ENCODE data around the gene ALOX12.
"Not testable (repeated sequence)": the region's sequence is repeated elsewhere in the genome, so short reads cannot be mapped to it uniquely, and the experiment has no call there.

Gene ALOX12, protein sequence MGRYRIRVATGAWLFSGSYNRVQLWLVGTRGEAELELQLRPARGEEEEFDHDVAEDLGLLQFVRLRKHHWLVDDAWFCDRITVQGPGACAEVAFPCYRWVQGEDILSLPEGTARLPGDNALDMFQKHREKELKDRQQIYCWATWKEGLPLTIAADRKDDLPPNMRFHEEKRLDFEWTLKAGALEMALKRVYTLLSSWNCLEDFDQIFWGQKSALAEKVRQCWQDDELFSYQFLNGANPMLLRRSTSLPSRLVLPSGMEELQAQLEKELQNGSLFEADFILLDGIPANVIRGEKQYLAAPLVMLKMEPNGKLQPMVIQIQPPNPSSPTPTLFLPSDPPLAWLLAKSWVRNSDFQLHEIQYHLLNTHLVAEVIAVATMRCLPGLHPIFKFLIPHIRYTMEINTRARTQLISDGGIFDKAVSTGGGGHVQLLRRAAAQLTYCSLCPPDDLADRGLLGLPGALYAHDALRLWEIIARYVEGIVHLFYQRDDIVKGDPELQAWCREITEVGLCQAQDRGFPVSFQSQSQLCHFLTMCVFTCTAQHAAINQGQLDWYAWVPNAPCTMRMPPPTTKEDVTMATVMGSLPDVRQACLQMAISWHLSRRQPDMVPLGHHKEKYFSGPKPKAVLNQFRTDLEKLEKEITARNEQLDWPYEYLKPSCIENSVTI

DNA sequence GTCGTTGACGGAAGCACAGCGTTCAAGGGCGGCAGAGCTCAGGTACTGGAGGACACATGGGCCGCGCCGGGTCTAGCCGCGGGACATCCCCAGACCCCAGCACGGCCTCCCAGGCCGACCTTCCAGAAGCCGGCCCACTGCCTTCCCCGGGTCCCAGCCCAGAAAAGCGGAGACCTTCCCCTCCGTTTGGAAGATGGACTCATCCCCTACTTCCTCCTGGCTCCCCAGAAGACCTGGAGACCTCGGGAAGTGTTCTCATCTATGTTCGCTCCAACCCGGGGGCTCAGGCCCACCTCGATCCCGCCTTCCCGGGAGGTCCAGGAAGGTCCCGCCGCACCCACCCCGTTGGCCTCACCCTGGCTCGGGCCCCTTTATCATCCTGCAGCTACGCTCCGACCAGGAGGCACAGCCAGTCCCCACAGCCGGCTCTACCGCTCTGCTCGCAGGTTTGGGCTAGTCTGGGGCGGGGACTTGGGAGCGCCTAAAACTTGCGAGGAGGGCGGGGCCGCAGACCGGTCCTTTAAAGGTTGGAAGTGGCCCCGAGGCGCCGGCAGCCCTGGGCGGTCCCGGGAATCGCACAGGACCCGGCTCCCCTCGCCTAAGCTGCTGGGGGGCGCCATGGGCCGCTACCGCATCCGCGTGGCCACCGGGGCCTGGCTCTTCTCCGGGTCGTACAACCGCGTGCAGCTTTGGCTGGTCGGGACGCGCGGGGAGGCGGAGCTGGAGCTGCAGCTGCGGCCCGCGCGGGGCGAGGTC lies at the start of gene ALOX12:
Gene ALOX12, plus strand, starts transcription at position 550 of the 756 bp plus-strand sequence. Its CDS starts 69 bp downstream, at position 619.
- no peak for DNase-seq

DNA sequence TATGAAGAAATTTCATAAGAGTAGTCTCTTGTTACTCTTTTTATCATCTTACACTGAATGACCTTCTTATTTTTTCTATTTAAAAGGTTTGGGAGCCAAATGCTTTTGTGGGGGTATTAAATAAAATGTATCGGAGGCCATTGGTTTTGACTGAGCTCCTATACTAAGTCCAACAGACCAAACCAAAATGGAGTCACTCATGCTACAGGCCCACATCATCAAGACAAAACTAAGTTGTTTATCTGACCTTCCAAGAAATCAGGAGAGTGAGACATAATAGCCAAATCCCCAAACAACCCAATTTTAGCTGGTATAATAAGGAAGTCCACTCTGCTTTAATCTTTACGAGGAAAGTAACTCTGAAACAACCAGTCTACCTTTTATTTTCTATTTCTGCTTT lies 48.1 kb upstream of the ALOX12 start:
- DNase-seq = no peak

DNA sequence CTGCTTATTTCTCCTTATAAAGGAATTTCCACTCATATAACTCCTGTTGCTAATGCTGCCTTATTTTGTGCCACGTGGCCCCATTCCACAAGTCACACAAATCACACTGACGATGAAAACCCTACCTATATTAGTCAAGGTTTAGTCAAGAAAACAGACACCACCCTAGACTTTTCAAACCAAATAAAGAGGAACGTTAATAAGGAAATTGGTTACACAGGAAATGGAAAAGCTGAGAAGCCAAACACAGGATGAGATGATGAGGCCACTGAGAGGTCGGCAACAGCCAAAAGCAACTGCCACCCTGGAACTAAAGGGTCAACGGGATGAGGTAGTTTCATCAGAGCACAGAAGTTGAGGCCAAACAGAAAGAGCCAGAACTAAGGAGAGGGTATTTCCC lies 47.3 kb upstream of the ALOX12 start:
- no peak for DNase-seq

DNA sequence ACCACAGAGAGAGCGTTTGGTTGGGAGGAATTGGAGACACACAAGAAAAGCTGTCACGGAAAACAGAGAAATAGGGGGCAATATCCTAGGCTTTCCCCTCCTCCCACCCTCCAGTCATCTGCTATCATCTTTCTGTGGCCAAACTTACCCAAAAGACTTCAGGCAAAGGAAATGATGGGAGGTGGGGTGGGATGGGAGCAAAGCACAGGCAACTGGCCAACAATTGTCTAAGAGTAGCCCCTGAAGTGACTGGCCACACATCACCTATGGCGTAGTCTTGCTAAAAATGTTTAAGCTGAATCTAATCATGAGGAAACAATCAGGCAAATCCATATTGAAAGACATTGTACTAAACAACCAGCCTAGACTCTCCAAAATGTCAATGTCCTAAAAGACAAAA lies 46.9 kb upstream of the ALOX12 start:
- no peak for DNase-seq

DNA sequence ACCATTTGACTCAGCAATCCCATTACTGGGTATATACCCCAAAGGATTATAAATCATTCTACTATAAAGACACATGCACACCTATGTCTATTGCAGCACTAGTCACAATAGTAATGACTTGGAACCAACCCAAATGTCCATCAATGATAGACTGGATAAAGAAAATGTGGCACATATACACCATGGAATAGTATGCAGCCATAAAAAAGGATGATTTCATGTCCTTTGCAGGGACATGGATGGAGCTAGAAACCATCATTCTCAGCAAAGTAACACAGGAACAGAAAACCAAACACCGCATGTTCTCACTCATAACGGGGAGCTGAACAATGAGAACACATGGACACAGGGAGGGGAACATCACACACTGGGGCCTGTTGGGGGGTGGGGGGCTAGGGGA lies 44.9 kb upstream of the ALOX12 start:
- DNase-seq = not testable (repeated sequence)

DNA sequence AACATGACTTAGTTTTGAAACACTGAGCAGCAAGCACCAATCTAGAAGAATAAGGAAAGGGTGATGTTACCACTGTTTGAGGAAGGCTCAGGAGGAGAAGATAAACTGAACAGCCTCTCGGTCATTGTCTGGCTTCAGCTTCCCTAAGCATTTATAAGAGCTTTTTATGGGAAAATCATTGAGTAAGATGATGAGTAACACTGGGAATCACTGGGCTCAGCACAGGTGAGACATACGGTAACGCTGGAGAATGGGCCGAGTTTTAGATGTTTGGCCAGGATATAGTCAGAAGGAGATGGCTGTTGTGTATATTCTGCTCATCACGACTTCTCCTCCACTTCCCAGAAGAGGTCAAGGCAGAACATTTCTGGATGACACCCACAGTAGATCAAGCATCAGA lies 42.2 kb upstream of the ALOX12 start:
- DNase-seq = no peak

DNA sequence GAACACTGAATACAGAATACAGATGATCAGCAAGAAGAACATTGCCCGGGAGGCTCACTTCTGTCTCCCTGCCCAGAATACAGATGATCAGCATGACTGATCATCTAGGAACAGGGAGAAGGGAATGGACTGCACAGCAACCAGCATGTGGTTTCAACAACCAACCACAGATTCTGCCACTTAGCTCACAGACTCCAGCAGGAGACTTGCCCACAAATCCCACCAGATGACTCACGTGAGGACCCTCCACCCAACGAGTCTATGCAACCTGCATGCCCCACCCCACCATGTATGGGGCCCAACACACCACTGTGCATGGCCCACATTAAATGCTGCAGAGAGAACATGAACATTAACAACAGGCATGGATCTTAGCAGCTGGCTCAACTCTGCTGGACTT lies 36.1 kb upstream of the ALOX12 start:
- DNase-seq = no peak

DNA sequence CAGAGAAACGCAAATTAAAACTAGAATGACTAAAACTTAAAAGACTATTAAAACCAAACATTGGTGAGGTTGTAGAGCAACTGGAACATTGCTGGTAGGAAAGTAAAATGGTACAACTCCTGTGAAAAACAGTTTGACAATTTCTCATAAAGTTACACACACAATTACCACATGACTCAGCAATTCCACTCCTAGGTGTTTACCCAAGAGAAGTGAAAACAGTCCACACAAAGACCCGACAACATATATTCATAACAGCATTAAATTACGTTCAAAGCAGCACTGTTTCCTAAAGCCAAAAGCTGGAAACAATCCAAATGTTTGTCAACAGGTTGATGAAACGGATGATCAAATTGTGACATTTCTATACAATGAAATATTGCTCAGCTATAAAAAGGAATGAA lies 26.5 kb upstream of the ALOX12 start:
- no peak for DNase-seq

DNA sequence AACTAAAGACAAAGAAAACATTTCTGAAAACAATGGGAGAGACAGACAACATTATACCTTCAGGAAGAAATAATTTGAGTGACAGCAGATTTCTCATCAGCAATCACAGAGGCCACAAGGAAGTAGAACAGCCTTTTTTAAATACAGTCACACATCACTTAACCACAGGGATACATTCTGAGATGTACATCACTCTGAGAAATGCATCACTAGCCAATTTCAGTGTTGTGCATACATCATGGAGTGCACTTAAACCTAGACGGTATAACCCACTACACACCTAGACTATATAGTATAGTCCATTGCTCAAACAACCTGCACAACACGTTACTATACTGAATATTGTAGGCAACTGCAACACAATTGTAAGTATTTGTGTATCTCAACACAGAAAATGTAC lies 24.9 kb upstream of the ALOX12 start:
- no peak for DNase-seq

DNA sequence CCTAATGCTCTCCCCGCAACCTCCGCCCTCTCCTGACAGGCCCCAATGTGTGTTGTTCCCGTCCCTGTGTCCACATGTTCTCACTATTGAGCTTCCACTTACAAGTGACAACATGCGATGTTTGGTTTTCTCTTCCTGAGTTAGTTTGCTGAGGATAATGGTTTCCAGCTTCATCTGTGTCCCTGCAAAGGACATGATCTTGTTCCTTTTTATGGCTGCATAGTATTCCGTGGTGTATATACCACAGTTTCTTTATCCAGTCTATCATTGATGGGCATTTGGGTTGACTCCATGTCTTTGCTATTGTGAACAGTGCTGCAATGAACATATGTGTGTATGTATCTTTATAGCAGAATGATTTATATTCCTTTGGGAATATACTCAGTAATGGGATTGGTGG lies 16.4 kb upstream of the ALOX12 start:
- not testable (repeated sequence) for DNase-seq

DNA sequence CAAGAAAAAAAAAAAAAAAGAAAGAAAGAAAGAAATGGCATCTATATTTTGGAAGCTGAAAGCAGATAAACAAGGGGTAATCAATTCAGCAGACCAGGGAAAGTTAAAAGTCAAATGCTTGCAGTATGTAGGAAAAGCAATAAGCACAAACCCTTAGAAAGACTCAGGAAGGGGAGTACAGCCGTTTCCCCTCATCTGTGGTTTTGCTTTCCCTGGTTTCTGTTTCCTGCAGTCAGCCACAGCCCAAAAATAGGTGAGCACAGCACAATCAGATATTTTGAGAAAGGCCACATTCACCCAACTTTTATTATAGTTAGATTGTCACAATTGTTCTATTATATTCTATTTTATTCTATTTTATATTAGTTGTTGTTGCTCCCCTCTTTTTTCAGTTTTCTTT lies 14.4 kb upstream of the ALOX12 start:
- DNase-seq = no peak

DNA sequence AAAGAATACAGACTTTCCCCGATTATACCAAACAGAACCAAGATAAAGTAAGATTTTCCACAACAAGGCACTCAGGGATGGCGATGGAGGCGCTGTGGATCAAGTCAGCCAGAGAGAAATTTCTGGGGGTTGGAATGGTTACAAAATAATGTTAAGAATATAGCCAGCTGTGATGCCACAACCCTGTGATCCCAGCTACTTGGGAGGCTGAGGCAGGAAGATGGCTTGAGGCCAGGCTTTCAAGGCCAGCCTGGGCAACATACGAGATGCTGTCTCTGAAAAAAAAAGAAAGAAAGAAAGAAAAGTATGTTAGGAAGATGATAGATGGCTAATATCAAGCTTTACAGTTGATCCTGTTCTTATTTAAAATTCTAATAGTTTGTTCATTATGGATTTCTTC lies 10.6 kb upstream of the ALOX12 start:
- no peak for DNase-seq

DNA sequence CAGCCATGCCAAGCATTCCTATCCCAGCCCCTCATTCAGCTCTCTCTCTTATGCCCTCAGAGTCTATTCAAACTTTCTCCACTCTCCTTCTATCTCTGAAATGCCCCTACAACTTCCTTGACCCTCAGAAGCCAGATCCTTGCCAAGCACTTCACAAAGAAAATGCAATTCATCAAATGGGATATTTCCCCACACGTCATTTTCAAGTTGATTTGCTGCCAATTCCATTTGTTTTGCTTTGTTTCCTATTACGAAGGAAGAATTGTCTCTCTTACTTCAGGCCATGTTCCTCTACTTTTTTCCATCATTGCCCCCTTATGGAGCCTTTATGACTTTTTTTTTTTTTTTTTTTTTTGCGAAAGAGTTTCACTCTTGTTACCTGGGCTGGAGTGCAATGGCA lies 9.2 kb upstream of the ALOX12 start:
- DNase-seq = no peak

DNA sequence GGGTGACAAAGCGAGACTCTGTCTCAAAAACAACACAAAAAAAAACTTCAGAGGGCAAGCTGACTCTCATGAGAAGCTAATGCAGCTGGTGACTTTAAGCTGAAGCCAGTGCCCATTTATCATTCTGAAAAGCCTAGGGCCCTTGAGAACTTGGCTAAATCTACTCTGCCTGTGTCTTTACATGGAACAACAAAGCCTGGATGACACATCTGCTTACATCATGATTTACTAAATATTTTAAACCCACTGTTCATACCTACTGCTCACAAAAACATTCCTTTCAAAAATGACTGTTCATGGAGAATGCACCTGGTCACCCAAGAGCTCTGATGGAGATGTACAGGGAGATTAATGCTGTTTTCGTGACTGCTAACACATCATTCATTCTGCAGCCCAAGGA lies 6.1 kb upstream of the ALOX12 start:
- DNase-seq = no peak

DNA sequence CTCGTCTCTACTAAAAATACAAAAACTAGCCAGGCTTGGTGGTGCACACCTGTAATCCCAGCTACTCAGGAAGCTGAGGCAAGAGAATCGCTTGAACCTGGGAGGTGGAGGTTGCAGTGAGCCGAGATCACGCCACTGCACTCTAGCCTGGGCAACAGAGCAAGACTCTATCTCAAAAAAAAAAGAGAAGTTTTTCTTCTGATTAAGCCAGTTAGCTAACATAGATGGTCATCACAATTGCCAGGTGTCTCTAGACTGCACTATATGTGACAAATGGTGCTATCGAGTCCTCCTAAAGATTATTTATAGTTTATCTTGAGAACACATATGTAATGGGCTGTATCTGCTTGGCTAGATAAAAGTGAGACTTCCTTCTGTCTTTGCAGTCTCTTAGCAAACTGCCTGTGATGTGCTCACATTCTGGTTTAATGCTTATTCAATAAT lies 2.2 kb upstream of the ALOX12 start:
- not testable (repeated sequence) for DNase-seq

DNA sequence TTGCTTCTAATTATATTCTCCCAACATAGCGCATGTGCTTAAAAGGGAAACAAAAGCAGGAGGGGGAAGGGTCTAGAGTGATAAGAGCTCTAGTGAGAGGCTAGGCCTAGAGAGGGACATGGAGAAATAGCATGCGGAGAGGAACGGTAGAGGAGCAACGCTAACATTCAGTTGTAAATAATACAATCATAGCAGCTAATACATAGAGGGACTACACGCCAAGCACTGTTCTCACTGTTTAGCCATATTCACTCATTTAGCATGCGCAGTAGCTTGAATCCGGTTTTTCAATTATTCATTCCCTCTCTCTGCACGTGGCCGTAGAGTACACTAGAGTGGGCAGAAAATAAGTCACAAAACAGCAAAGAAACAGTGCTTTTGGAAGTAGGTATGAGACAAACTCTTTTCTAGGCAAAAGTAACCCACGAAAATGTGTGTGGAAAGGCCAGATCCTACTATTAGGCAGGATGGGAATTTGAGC lies 1.7 kb upstream of the ALOX12 start:
- no peak for DNase-seq

DNA sequence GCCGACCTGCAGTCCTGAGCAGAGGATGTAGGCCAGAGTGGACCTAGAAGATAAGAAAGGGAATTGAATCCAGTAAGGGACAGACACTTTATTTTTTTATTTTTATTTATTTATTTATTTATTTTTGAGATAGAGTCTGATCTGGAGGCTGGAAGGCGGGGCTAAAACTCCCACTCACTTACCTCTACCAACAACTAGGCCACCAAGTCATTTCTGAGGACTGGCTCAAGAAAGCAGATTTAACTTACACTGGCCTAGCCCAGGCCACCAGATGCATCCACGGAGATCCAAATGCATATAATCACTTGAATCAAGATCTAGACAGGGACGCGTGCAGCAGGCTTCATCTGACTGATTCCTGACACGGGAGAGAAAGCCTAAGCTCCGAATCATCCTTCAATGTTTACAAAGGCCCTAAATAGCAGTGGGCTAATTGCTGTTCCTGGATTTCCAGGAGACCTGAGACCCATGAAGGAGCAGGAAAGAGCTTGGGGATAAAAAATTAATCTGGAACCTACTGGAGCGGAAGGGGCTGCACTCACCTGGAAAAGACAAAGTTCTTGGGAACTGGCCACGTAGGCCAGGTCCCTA lies 1.1 kb upstream of the ALOX12 start:
- no peak for DNase-seq

DNA sequence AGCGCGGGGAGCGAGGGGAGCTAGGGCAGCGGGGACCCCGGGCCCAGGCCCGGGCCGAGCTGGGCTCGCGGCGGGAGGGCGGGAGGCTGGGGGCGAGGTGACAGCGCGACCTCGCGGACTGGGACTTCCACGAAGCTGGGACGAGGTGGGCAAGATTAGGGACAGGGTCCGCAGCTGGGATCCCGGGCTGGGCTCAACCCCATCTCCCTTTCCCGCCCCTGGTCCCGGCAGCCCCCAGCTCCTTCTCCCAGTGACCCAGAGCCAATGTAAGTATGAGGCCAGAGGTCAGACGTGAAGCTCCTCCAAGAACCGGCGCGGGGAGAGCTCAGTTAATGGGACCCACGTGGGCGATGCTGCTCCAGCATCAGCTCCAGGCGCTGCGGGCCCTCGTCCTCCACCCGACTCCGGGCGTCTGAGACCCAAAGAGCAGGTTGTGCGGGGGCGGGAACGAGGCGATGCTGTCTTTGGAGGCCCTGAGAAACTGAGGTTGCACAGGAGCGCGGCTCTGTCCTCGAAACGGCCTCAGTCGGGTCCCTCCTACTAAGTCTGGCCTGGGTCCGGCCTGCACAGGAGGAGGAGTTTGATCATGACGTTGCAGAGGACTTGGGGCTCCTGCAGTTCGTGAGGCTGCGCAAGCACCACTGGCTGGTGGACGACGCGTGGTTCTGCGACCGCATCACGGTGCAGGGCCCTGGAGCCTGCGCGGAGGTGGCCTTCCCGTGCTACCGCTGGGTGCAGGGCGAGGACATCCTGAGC lies 585 bp downstream of the ALOX12 start:
- no peak for DNase-seq

DNA sequence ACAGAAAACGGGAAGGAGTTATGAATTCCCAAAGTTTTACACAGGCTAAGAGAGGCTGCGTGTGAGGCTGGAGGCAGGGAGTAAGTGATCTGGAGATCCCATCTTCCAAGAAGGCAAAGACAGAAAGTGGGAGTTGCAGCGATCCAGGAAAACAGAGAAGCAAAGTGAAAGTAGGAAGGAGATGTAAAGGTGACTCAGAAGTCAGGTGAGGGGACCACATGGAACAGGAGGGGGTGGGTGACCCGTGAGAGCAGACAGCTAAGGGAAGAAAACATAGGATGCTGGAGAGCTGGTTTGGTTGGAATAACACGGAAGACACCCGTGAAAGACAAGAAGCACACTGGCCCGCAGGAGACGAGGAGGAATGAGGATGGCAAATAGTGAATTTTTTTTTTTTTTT lies 1.3 kb downstream of the ALOX12 start:
- no peak for DNase-seq

DNA sequence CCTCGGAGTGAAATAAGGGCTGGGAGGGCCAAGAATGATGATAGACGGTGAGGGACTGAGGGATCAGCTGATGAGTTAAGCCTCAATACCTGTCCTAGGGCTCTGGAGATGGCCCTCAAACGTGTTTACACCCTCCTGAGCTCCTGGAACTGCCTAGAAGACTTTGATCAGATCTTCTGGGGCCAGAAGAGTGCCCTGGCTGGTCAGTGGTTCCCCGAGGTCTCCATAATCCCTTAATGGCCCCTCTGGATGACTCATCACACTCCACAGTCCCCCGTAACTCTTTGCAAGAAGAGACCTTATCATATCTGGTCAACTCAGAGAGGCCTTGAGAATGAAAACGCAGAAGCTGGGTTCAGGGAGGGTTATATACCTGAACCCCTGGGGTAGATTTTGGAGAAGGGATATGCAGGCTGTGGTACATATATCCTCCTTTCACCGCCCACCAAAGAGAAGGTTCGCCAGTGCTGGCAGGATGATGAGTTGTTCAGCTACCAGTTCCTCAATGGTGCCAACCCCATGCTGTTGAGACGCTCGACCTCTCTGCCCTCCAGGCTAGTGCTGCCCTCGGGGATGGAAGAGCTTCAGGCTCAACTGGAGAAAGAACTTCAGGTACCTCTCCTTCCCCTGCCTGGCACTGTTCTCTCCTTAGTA lies 3.1 kb downstream of the ALOX12 start:
- no peak for DNase-seq

DNA sequence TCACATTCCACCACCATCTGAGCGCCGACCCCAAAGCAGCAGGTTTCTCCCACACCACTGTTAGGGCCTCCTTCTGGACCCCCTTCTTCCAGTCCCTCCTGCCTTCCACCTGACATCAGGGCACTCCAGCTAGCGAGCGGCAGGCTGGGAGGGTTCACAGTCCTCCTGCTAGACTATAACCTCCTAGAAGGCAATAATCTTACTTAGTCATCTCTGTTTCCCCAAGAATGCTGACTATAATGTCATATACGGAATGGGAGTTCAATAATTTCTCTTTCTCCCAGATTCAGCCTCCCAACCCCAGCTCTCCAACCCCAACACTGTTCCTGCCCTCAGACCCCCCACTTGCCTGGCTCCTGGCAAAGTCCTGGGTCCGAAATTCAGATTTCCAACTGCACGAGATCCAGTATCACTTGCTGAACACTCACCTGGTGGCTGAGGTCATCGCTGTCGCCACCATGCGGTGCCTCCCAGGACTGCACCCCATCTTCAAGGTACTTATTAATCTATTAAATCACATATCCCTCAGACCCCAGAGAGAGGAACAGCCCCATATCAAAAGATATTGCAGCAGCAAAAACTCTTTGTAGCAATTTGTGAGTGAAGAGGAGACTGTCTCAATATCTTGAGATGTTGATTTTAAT lies 5.6 kb downstream of the ALOX12 start:
- DNase-seq = no peak

Data from CD4-positive, alpha-beta T cell treated with Interferon gamma for 1 hour (primary cell).